Neural progenitor cell (in vitro differentiated cells): ENCODE measurements around the gene CRISPLD2.

Experiments
- EZH2 ChIP-seq: fragments of 200-600 bp; sonication (generic); IDR thresholded peaks from 2 replicates; pipeline ENCODE4 v1.6.1; 2017; ENCODE audit warnings: antibody characterized with exemption, mild to moderate bottlenecking, moderate library complexity
- EZH2phosphoT487 ChIP-seq: fragments of 200-600 bp; sonication (generic); IDR thresholded peaks from 2 replicates; pipeline ENCODE4 v1.6.1; 2017; ENCODE audit warnings: antibody characterized with exemption
- TF ChIP-seq, protein P1 (sequence below): fragments of 200-600 bp; sonication (generic); IDR thresholded peaks from 2 replicates; pipeline ENCODE4 v1.5.1; 2017; ENCODE audit warnings: antibody characterized with exemption, mild to moderate bottlenecking

DNA sequence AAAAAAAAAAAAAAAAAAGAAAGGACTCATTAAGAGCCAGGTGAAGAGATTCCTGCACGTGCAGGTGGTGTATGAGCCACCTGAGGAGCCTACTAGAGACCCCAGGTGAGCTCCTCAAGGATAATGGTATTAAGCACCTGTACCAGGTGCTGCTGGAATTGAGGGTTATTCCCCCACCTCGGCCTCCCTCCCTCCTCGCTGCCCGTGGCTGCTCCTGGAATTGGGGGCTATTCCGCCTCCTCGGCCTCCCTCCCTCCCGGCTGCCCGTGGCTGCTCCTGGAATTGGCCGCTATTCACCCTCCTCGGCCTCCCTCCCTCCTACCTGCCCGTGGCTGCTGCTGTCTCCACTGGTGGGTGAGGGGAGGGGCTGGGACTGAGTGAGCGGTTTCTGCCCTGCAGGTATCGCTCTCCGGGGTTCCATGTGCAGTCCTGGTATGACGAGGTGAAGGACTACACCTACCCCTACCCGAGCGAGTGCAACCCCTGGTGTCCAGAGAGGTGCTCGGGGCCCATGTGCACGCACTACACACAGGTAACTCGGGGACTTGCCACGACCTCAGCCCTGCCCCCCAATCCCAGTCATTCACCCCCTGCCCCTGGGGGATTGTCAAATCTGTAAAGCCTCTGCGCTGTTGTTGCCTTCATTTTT, 29.3 kb downstream of the CRISPLD2 start:
- no peak for TF ChIP-seq EZH2phosphoT487
- TF ChIP-seq, protein P1, sequence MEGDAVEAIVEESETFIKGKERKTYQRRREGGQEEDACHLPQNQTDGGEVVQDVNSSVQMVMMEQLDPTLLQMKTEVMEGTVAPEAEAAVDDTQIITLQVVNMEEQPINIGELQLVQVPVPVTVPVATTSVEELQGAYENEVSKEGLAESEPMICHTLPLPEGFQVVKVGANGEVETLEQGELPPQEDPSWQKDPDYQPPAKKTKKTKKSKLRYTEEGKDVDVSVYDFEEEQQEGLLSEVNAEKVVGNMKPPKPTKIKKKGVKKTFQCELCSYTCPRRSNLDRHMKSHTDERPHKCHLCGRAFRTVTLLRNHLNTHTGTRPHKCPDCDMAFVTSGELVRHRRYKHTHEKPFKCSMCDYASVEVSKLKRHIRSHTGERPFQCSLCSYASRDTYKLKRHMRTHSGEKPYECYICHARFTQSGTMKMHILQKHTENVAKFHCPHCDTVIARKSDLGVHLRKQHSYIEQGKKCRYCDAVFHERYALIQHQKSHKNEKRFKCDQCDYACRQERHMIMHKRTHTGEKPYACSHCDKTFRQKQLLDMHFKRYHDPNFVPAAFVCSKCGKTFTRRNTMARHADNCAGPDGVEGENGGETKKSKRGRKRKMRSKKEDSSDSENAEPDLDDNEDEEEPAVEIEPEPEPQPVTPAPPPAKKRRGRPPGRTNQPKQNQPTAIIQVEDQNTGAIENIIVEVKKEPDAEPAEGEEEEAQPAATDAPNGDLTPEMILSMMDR = no peak
- no peak for TF ChIP-seq EZH2
